Activated T-cell treated with anti-CD3 and anti-CD28 coated beads, Interleukin-2, amount 50 U/mL, for 4 hours (primary cell): ENCODE data around the gene AS3MT. TPM values are rescaled to one million over a fixed set of nuclear protein-coding genes. Genes with fewer than 3 reads are reported as not detected.
A peak's percentile ranks its signal among the peaks of the same experiment; 100 is the strongest.
"Not testable (repeated sequence)": the region's sequence is repeated elsewhere in the genome, so short reads cannot be mapped to it uniquely, and the experiment has no call there.

ENCODE experiments used
- ATAC-seq, 2 donors: fragments of 200-7000 bp; cut with Tn5 transposase; one replicate each; pipeline ENCODE4 v1.10.0; 2021
- DNase-seq: peaks from one replicate; pipeline ENCODE4 v3.0.0-alpha.2; 2020
- H3K27me3 Mint-ChIP-seq: one replicate; pipeline ENCODE4 v1.8.0; 2021; ENCODE audit warnings: low read depth, mixed read lengths
- H3K36me3 Mint-ChIP-seq: one replicate; pipeline ENCODE4 v1.8.0; 2022; ENCODE audit warnings: mixed read lengths; ENCODE audit not compliant: insufficient read depth
- H3K4me1 Mint-ChIP-seq: one replicate; pipeline ENCODE4 v1.8.0; 2021; ENCODE audit warnings: low read depth, mixed read lengths
- H3K4me3 Mint-ChIP-seq: one replicate; pipeline ENCODE4 v1.8.0; 2021; ENCODE audit warnings: mild to moderate bottlenecking, moderate library complexity, mixed read lengths
- H3K9me3 Mint-ChIP-seq: one replicate; pipeline ENCODE4 v1.8.0; 2021; ENCODE audit warnings: mixed read lengths
- total RNA-seq, 3 donors: library from RNA; stranded (reverse); gene quantifications; one replicate each; pipeline ENCODE4 v1.2.1, GENCODE V29; 2021

The AS3MT gene, protein sequence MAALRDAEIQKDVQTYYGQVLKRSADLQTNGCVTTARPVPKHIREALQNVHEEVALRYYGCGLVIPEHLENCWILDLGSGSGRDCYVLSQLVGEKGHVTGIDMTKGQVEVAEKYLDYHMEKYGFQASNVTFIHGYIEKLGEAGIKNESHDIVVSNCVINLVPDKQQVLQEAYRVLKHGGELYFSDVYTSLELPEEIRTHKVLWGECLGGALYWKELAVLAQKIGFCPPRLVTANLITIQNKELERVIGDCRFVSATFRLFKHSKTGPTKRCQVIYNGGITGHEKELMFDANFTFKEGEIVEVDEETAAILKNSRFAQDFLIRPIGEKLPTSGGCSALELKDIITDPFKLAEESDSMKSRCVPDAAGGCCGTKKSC
- under 1 TPM; 0.18 to 0.22 (median 0.18) TPM for total RNA-seq

DNA sequence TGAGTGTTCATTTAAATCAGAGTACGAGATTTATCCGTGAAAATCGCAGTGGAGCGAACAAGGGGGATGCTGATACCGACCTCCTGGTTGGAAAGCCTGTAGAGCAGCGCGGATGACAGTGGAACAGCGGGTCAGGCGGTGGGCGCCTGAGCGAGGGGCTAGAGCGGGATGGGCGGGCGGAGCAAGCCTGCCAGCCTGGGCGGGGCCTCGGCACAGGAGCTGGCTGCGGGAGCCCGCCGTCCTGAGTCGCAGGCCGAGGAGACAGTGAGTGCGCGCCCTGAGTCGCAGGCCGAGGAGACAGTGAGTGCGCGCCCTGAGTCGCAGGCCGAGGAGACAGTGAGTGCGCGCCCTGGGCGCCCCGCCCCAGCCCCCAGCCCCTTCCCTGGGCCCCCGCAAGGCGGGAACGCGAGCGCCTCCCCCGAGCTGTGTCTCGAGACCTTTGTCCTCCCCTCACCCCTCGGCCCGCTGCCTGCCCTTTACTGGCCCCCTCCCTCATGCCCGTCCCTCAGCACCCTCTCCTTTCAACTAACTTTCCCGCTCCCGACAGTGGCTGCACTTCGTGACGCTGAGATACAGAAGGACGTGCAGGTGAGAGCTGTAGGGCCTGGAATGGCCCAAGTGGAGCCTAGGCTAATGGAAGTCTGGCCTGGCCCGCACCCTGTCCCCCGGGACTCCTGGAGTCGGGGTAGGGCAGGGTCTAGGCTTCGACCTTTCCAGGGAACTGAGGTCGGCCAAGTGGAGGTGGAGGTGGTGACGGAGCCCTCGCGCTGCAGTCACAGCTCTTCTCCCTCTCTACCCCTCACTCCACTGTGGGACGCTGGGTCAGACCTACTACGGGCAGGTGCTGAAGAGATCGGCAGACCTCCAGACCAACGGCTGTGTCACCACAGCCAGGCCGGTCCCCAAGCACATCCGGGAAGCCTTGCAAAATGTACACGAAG is at the start of gene AS3MT:
Gene AS3MT, plus strand, starts transcription at position 213 of the 941 bp plus-strand sequence. Its CDS starts 123 bp downstream, at position 336.
- Mint-ChIP-seq H3K27me3 (peaks cover 25% of the 10 kb centered on the region), H3K4me3 (peak within 1 kb of the TSS; percentile 31)
- DNase-seq = no peak

DNA sequence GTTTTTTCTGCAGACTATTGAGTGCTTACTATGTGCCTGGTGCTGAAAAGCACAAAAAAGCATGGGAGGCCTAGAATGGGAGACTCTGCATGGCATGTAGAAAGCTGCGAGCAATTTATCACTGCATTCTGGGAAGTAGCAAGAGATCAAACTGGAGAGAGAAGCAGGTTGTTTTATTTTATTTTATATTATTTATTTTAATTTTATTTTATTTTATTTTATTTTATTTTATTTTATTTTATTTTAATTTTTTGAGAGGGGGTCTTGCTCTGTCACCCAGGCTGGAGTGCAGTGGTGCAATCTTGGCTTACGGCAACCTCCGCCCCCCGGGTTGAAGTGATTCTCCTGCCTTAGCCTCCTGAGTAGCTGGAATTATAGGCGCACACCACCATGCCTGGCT is 49.3 kb upstream of the AS3MT start:
- H3K27me3 Mint-ChIP-seq, H3K4me3 Mint-ChIP-seq, DNase-seq, ATAC-seq, H3K4me1 Mint-ChIP-seq, H3K36me3 Mint-ChIP-seq, H3K9me3 Mint-ChIP-seq: not testable (repeated sequence)

More for the DNA sequence above, at the start of gene AS3MT:
- peaks cover 9% of the 10 kb centered on the region for H3K4me1 Mint-ChIP-seq
- H3K9me3 Mint-ChIP-seq = no peaks in the 10 kb centered on the region
- peaks cover 10% of the 10 kb centered on the region for H3K36me3 Mint-ChIP-seq
- peak; percentile 78 to 80 for ATAC-seq

DNA sequence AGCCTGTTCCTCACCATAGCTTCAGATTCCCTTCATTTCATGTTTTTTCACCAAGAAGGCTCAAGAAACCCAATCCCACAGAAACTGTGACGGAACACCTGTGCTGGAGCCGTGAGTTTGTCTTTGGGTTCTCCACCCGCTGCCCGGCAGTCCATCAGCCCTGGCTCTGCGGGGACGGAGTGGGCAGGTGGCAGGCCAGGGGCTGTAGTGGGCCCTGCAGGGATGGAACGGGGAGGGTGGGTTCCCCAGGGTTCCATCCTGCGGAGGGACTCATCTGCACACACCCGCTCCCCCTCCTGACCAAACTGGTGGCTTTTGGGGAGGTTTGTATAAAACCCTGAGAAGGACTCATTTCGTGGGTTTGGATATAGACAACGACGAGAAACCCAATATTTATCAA is 47.0 kb upstream of the AS3MT start:
- no peaks in the 10 kb centered on the region for H3K36me3 Mint-ChIP-seq
- H3K27me3 Mint-ChIP-seq = no peaks in the 10 kb centered on the region
- no peak overlapping the region for H3K4me3 Mint-ChIP-seq
- H3K9me3 Mint-ChIP-seq = no peaks in the 10 kb centered on the region
- no peaks in the 10 kb centered on the region for H3K4me1 Mint-ChIP-seq
- ATAC-seq (no peak), DNase-seq (no peak)

DNA sequence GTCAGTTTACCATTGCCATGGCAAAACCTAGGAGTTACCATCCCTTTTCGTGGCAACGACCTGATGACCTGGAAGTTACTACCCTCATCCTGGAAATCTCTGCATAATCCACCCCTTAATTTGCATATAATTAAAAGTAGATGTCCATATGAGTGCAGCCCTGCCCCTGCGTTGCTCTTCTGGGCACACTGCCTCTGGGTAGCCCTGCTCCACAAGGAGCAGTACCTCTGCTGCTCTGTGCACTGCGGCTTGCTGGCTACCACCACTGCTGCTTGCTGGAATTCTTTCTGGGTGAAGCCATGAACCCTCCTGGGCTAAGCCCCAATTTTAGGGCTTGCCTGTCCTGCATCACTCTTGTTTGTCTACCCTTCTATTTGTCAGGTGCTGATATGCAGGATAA is 44.6 kb upstream of the AS3MT start:
- no peak overlapping the region for H3K4me3 Mint-ChIP-seq
- no peaks in the 10 kb centered on the region for H3K36me3 Mint-ChIP-seq
- no peak for ATAC-seq
- DNase-seq = no peak
- no peaks in the 10 kb centered on the region for H3K9me3 Mint-ChIP-seq
- no peaks in the 10 kb centered on the region for H3K4me1 Mint-ChIP-seq
- H3K27me3 Mint-ChIP-seq = no peaks in the 10 kb centered on the region

DNA sequence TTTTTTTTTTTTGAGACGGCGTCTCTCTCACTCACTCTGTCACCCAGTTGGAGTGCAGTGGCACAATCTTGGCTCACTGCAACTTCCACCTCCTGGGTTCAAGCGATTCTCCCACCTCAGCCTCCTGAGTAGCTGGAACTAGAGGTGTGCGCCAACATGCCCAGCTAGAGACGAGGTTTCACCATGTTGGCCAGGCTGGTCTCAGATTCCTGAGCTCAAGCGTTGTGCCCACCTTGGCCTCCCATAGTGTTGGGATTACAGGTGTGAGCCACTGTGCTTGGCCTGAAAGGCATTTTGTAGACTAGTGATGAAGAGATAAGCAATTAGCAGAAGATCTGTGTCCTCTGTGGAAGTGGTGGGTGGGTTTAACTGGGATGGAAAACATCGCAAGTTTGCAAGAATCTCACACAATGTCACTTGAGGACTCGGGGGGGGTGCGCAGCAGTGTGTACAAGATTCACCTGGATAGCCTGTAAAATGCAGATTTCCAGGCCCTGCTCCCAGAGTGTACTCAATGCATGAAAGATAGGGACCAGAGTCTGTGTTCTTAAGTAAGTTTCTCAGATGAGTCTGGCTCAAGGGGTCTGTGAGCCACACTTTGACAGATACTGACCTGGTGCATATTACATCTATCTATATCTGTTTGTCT is 43.0 kb upstream of the AS3MT start:
- no peaks in the 10 kb centered on the region for H3K9me3 Mint-ChIP-seq
- no peaks in the 10 kb centered on the region for H3K4me1 Mint-ChIP-seq
- peaks cover 2% of the 10 kb centered on the region for H3K36me3 Mint-ChIP-seq
- no peak overlapping the region for H3K4me3 Mint-ChIP-seq
- ATAC-seq = no peak
- H3K27me3 Mint-ChIP-seq = no peaks in the 10 kb centered on the region
- no peak for DNase-seq

DNA sequence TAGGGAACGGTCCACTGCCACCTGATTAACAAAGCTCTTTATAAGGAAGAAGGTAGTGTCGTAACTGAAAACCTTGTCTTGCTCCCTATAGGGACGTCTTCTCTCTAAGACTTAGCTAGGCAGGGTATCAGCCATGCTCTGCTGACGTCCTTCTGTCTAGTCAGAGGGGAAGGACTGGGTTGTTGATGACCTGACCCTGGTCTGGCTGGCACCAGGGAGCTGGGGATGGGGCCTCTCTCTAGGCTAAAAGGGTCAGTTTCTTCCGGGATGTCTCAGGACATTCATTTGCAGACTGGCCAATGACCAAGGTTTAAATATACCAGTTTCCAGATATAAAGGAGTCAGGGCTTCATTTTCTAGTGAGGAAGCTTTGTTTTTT is 41.7 kb upstream of the AS3MT start:
- Mint-ChIP-seq H3K9me3 (no peaks in the 10 kb centered on the region), H3K4me1 (no peaks in the 10 kb centered on the region), H3K36me3 (peaks cover 2% of the 10 kb centered on the region), H3K4me3 (no peak overlapping the region), H3K27me3 (no peaks in the 10 kb centered on the region)
- DNase-seq (no peak), ATAC-seq (no peak)

DNA sequence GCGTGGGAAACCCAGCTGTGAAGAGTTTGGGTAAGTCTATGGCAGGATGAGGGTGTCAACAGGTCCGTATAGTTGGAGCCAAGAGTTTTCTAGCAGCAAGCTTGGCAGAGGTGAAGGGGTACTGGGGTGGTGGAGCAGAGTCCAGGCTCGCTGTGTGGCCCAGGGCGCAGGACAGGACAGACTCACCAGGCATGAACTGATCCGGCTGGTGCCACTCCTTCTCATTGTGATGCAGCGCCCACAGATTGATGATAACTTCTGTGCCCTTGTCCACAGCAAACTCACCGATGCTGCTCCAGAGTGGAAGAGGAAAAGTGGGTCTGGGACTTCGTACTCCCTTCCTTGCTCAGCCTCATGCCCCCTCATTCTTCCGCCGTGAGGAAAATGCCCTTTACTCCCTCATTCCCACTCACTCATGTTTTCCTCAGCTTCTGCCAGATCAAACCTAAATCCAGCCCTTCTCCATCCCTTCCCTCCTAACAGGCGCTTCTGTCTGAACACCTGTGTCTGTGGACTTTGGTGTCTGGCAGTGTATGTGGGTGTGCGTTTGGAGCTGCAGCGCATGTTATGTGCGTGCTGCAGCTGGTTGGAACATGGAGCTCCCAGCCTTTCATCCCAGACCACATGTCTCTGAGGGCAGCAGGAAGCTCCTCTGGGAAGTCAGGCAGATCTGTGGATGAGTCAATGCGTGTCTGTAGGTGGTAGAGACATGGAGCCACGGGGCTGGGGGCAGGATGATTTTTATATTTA is 37.8 kb upstream of the AS3MT start:
- Mint-ChIP-seq H3K4me3 (no peak overlapping the region), H3K36me3 (peaks cover 2% of the 10 kb centered on the region), H3K27me3 (no peaks in the 10 kb centered on the region), H3K4me1 (peaks cover 1% of the 10 kb centered on the region), H3K9me3 (no peaks in the 10 kb centered on the region)
- ATAC-seq = no peak
- no peak for DNase-seq

DNA sequence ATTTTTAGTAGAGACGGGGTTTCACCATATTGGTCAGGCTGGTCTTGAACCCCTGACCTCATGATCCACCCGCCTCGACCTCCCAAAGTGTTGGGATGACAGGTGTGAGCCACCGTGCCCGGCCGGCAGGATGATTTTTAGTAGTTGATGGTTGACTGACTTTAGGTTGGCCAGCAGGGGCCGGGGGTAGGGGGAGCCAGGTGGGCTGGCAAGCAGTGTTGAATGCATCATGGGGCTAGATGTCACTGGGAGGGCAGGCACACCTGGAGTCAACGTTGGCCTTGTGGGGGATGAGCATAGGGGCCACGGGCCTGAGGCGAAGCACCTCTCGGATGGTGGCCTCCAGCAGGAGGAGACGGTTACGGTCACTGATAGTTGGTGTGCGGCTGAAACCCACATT is 37.0 kb upstream of the AS3MT start:
- peaks cover 1% of the 10 kb centered on the region for H3K4me1 Mint-ChIP-seq
- DNase-seq (no peak), ATAC-seq (no peak)
- no peaks in the 10 kb centered on the region for H3K27me3 Mint-ChIP-seq
- H3K36me3 Mint-ChIP-seq = peaks cover 2% of the 10 kb centered on the region
- H3K9me3 Mint-ChIP-seq = no peaks in the 10 kb centered on the region
- H3K4me3 Mint-ChIP-seq = no peak overlapping the region

DNA sequence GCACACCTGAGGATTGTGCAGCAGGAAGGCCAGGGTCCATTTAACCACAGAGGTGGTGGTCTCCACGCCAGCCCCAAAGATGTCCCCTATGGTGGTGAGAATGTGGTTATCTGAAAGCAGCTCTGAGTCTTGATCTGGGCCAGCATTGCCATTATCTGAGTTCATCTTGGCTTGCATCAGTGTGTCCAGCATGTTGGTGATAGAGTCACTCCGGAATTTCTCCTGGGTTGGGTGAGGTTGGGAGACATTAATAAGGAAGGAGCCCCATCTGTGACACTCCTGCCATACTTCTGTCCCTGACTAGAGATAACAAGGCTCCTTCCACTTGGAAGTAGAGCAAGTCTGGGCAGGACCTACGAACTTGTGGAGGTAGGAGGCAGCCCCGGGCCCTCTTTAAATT is 36.3 kb upstream of the AS3MT start:
- ATAC-seq (no peak), DNase-seq (no peak)
- Mint-ChIP-seq H3K36me3 (peaks cover 2% of the 10 kb centered on the region), H3K4me3 (no peak overlapping the region), H3K9me3 (peaks cover 5% of the 10 kb centered on the region), H3K4me1 (peaks cover 1% of the 10 kb centered on the region), H3K27me3 (peaks cover 1% of the 10 kb centered on the region)

DNA sequence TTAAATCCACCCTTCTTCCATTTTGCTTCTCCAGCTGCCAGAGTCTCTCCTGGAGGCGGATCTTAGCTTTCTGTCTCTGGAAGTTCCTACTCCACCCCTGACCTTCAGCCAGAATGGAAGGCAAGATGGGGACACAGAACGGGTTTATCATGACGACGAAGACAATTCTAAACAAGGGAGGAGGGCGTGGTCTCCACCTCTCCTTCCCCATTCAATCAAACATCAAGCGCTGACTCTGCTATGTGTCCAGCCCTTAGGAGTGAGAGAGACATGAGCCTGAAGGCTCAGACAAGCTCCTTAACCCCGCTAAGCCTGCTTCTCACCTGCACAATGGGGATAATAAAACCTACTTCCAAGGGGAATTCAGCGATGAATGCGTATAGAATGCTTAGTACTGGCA is 35.1 kb upstream of the AS3MT start:
- Mint-ChIP-seq H3K4me3 (no peak overlapping the region), H3K36me3 (peaks cover 2% of the 10 kb centered on the region), H3K4me1 (peaks cover 1% of the 10 kb centered on the region), H3K9me3 (peaks cover 9% of the 10 kb centered on the region), H3K27me3 (peaks cover 3% of the 10 kb centered on the region)
- ATAC-seq (no peak), DNase-seq (no peak)

DNA sequence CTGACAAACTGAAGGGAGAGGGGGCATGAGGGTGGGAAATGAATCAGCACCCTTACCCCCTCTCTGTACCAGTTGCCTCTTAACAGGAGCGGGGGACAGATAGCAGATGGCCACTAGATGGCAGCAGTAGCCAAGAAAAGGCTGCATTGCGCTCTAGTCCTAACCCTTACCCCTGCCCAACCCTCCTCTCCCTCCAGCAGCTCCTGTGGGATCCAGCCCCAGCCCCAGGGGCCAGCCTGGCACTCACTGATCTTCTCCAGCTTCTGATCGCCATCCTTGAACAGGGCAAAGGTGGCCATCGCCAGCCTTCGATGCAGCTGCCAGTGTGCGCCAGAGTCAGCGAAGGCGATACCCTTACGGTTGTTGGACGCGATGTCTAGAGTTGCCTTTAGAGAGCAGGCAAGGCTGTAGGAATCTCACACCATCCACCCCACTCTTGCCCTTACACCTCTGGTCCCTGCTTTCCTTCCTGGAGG is 34.2 kb upstream of the AS3MT start:
- H3K4me1 Mint-ChIP-seq = peaks cover 1% of the 10 kb centered on the region
- ATAC-seq = peak; percentile 98
- H3K4me3 Mint-ChIP-seq = no peak overlapping the region
- peaks cover 9% of the 10 kb centered on the region for H3K9me3 Mint-ChIP-seq
- H3K27me3 Mint-ChIP-seq = peaks cover 3% of the 10 kb centered on the region
- peak; percentile 73 for DNase-seq
- peaks cover 1% of the 10 kb centered on the region for H3K36me3 Mint-ChIP-seq

DNA sequence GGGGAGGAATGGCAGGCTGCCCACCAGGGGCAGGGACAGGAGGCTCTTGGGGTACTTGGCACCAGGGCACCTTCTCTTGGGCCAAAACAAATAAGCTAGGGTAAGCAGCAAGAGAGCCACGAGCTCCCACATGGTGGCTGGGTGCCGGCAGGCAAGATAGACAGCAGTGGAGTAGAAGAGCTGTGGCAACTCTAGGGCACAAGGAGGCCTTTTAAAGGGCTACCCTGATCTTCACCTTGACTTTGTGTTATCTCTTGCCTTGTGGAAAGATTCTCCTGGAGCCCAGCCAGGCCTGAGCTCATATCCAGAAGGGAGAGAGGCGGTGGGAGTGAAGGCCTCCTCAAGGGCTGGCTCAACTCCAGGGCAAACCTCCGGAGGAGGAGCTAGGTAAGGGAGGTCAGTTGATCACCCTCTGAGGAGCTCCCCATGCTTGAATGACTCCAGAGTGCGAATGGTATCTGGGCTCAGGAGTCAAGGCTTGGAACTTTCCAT is 32.0 kb upstream of the AS3MT start, which contains the start of gene CYP17A1:
Gene CYP17A1, minus strand, starts transcription at position 184 of the 492 bp plus-strand sequence. Its CDS starts 52 bp downstream, at position 132.
- no peaks in the 10 kb centered on the region for H3K36me3 Mint-ChIP-seq
- H3K4me3 Mint-ChIP-seq = no peak within 1 kb of the TSS
- H3K4me1 Mint-ChIP-seq = peaks cover 1% of the 10 kb centered on the region
- H3K27me3 Mint-ChIP-seq = peaks cover 3% of the 10 kb centered on the region
- DNase-seq = no peak
- no peak for ATAC-seq
- H3K9me3 Mint-ChIP-seq = peaks cover 9% of the 10 kb centered on the region

DNA sequence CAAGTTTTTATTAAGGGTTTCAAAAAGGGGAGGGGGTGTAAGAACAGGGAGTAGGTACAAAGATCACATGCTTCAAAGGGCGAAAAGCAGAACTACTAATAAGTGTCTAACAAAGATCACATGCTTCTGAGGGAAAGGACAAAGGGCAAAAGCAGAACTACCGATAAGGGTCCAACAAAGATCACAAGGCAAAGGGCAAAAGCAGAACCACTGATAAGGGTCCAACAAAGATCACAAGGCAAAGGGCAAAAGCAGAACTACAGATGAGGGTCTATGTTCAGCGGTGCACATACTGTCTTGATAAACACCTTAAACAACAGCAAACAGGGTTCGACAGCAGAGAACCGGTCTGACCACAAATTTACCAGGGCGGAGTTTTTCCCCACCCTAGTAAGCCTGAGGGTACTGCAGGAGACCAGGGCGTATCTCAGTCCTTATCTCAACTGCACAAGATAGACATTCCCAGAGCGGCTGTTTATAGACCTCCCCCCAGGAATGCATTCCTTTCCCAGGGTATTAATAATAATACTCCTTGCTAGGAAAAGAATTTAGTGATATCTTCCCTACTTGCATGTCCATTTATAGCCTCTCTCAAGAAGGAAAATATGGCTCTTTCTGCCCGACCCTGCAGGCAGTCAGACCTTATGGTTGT is 30.9 kb upstream of the AS3MT start:
- ATAC-seq, H3K36me3 Mint-ChIP-seq, DNase-seq, H3K4me3 Mint-ChIP-seq, H3K9me3 Mint-ChIP-seq, H3K27me3 Mint-ChIP-seq, H3K4me1 Mint-ChIP-seq: not testable (repeated sequence)
